Astrocyte of the cerebellum (primary cell): Measurements from ENCODE around the gene BAZ2B.
"Not testable (repeated sequence)": the region's sequence is repeated elsewhere in the genome, so short reads cannot be mapped to it uniquely, and the experiment has no call there.

ENCODE experiments used
- DNase-seq: peaks from one replicate; pipeline ENCODE4 v3.0.0-alpha.2; 2011; ENCODE audit warnings: low read depth
- H3K4me3 ChIP-seq: 2 replicates; pipeline ENCODE4 v1.5.1; 2011; ENCODE audit warnings: mild to moderate bottlenecking, low read depth, low read length, moderate library complexity
- in situ Hi-C: cut with HindIII; loops from 2 replicates; pipeline ENCODE4 v1.10.0; 2017; ENCODE audit warnings: low sequenced_read_pairs
- TF ChIP-seq, protein P1 (sequence below): IDR thresholded peaks from 2 replicates; pipeline ENCODE4 v1.5.1; 2012; ENCODE audit warnings: low read length, low read depth, moderate library complexity, mild to moderate bottlenecking; ENCODE audit errors: missing control alignments

Gene BAZ2B

DNA sequence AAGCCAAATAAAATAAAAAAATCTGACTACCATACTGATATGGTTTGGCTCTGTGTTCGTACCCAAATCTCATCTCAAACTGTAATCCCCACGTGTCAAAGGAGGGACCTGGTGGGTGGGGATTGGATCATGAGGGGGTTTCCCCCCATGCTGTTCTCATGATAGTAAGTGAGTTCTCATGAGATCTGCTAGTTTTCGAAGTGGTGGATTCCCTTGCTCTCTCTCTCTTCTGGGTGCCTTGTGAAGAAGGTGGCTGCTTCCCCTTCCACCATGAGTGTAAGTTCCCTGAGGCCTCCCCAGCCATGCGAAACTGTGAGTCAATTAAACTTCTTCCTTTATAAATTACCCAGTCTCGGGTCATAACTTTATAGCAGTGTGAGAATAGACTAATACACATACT is 206.1 kb downstream of the BAZ2B start:
- no peak for DNase-seq
- no peak overlapping the region for H3K4me3 ChIP-seq
- in situ Hi-C loops = no loop called here
- TF ChIP-seq, protein P1, sequence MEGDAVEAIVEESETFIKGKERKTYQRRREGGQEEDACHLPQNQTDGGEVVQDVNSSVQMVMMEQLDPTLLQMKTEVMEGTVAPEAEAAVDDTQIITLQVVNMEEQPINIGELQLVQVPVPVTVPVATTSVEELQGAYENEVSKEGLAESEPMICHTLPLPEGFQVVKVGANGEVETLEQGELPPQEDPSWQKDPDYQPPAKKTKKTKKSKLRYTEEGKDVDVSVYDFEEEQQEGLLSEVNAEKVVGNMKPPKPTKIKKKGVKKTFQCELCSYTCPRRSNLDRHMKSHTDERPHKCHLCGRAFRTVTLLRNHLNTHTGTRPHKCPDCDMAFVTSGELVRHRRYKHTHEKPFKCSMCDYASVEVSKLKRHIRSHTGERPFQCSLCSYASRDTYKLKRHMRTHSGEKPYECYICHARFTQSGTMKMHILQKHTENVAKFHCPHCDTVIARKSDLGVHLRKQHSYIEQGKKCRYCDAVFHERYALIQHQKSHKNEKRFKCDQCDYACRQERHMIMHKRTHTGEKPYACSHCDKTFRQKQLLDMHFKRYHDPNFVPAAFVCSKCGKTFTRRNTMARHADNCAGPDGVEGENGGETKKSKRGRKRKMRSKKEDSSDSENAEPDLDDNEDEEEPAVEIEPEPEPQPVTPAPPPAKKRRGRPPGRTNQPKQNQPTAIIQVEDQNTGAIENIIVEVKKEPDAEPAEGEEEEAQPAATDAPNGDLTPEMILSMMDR = no peak

DNA sequence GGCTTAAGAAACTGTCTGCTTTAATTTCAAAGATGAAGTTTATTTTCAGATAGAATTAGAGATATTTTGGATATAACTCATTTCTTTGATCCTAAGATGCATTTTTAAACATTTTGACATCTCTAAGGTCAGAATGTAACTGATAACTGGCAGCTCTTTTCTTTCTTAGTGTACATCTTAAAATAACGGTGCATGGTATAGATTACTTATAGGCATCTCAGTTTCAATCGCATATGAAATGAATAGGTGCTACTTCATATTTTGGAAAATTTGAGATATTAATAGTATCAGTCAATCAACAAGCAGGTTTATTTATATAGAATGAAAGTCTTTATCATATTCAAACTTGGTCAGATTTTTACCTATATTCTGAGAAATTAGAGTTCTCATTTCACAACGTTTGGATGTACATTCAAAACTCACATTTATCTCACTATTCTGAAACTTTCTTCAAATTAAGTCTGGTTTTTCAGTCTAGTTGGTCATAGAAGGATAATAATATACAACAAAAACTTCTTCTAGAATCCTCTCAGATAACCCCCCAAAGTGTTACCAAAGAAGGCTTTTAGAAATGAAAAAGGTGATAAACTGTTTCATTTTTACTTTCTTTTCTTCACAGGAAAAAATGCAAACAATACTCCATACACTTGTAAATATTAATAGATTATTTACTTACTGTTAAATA is 207.1 kb downstream of the BAZ2B start:
- in situ Hi-C loops = no loop called here
- no peak for DNase-seq
- TF ChIP-seq, protein P1 = no peak
- no peak overlapping the region for H3K4me3 ChIP-seq

DNA sequence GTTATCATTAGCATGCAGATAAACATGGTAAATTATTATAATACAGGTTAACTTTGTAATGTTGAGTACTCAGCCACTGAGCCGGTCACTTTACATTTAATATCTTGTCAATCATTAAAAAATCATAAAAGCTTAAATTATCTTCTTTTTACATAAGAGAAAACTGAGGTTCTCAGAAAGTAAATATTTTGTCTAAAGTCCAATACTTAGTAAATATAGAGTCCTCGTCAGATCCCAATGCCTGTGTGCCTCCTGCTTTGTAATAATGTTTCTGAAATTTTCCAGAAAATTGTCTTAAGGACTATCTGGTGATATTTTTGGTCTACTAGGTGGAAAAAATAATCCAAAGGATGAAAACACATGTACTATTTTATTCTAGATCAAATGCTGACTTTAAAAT is 213.6 kb downstream of the BAZ2B start:
- in situ Hi-C loops = no loop called here
- no peak overlapping the region for H3K4me3 ChIP-seq
- no peak for DNase-seq
- TF ChIP-seq, protein P1 = no peak

DNA sequence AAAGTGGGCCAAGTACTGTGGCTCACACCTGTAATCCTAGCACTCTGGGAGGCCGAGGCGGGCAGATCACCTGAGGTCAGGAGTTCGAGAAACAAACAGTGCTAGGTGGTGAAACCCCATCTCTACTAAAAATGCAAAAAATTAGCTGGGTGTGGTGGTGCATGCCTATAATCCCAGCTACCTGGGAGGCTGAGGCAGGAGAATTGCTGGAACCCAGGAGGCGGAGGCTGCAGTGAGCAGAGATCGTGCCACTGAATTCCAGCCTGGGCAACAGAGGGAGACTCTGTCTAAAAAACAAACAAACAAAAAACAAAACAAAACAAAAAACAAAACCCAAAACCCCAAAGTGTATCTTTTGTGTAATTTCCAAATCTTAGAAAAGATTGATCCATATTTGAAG is 214.2 kb downstream of the BAZ2B start:
- in situ Hi-C loops, DNase-seq, H3K4me3 ChIP-seq: not testable (repeated sequence)

DNA sequence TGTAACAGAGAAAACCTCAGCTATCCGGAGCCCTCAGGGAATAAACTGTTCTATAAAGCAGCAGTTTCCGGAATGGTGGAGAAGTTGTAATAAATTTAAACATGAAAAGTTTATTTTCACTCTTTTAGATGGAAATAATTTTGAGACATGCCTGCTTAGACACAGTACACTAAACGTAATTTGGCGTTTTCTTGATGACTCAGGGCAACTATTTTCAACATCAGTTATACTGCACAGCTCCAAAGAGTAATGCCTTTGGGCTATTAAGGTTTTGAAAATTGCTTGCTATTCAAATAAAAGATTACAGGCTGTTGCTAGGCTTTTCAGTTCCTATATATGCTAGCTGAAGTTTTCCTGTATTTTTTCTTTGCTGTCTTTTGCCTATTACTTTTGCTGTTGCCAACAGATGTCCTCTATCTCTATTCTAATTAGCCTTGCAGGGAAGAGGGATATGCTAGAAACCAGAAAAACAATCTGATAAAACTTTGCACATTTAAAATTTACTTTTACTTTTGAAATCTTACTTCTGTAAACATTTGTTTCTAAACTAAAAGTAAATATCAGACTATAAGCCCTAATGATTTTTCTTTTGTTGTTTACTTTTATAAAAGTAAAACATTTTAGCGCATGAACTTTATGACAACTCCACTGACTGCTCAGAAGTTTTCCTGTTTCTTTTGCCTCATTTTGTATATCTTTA is 216.5 kb downstream of the BAZ2B start:
- TF ChIP-seq, protein P1 = no peak
- no peak overlapping the region for H3K4me3 ChIP-seq
- DNase-seq = no peak
- in situ Hi-C loops = no loop called here

DNA sequence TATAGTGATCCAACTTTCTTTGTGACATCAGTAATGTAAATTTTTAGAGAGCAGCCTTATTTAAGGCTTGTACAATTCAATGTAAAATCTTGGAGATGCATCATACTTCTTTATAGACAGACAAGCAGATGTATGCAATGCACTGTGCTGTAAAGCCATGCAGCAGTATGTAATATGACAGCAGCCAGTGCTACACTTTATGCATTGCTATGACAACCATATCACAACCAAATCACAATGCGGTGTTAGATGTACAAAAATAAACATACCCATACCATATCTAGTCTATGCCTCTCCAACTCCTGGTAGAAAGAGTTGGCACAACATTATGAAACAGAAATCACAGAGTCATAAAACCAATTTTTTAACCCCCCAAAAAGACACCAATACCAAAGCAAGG is 219.5 kb downstream of the BAZ2B start:
- TF ChIP-seq, protein P1 = no peak
- no peak overlapping the region for H3K4me3 ChIP-seq
- in situ Hi-C loops = no loop called here
- DNase-seq = no peak

DNA sequence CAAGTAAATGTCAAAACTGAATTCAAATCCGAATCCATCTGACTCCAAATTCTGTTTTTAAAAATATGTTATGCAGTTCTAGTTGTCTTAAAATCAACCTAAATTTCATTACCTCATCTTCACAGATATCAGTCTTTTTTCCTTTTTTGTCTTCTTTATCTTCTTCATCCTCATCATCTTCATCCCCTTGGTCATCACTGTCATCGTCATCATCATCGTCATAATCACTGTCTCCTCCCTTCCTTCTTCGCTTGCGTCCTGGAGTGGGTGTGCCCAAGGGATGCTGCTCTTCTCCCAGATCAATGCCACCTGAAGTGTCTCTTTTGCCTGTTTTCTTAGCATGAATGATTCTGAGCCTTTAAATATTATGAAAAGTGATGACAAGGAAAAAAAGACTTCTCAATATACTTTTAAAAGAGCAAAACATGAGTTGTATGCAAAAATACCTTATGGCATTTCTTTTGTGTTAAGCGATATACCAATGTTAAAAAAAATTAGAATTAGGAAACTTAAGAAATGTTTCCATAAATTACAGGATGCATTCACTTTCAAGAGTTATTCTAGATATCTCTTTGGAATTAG is 233.8 kb downstream of the BAZ2B start:
- in situ Hi-C loops = no loop called here
- TF ChIP-seq, protein P1 = no peak
- H3K4me3 ChIP-seq = no peak overlapping the region
- no peak for DNase-seq
